Measurements from ENCODE around the gene GPR137B. TPM values are rescaled to one million over a fixed set of nuclear protein-coding genes. Genes with fewer than 3 reads are reported as not detected.

Gene GPR137B
- total RNA-seq, 1 experiment from 2014 or later: 11.4 TPM

DNA sequence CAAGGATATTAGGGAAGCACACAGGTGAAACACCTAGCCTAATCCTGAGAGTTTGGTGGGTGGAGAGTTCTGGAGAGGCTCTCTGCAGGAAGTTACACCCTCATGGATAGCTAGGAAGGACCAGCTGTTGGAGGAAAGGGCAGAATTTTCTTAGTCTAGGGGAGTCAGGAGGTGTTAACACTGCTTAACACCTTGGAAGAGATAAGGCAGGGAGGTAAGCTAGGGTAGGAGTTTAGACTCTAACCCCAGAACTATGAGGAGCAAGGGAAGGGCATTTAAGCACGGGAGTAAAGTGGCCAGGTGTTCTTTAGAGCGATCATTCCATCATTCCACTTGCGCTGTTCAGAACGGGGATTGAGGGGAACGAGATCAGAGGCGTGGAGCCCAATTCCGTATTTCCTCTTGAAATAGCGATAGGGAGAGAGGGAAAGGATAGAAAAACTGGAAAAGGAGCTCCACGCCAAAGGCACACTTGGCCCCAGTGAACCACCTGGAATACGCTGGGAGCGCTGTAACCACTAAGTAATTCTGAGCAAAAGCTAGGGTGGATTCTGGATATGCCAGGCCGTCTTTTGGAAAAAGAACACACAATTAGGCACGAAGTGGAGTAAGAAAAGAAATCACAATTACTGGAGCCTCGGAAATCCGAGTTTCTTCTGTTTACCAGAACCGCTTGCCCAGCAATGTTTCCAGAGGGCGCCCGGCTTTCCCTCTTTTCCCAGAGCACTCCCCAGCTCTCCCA is 1.5 kb upstream of the GPR137B start:
- POLR2A ChIA-PET: no interaction called here
- Histone ChIP-seq H4K20me1 (ENCODE audit: insufficient read depth) (no peaks in the 10 kb centered on the region), H3K27me3 (ENCODE audit: insufficient read depth, low read length) (0 out of 2 replicates have a peak, but pooled peaks cover 11% of the 10 kb centered on the region), H3K9ac (ENCODE audit: low read length) (no peak overlapping the region), H3K9me3 (ENCODE audit: control insufficient read depth in 1 of 2, insufficient read depth in 1 of 2, low read depth in 1 of 2, low read length in 2 of 2) (no peaks in the 10 kb centered on the region), H3K9me2 (ENCODE audit: insufficient read depth) (0 out of 2 replicates have a peak, but pooled peaks cover 3% of the 10 kb centered on the region), H3K79me2 (ENCODE audit: insufficient read depth, low read length) (no peaks in the 10 kb centered on the region), H3K27ac (ENCODE audit: low read depth, low read length) (no peak overlapping the region), H2AFZ (ENCODE audit: low read depth, low read length, poor library complexity, severe bottlenecking) (no peak overlapping the region), H3K36me3 (ENCODE audit: control insufficient read depth in 1 of 2, insufficient read depth in 2 of 2, low read length in 2 of 2) (no peaks in the 10 kb centered on the region), H3K4me2 (ENCODE audit: low read length) (peak overlapping the region; percentile 88), H3K4me3 (replicated peaks in 1 of 2; ENCODE audit: low read depth in 1 of 2, low read length in 2 of 2) (peak overlapping the region; percentile 55 to 67), H3K4me1 (ENCODE audit: control insufficient read depth in 1 of 2, insufficient read depth in 2 of 2, low read length in 2 of 2) (peaks cover 11 to 22% of the 10 kb centered on the region in 2 experiments)
- ATAC-seq (no peak), DNase-seq (ENCODE audit: low read depth, low spot score) (no peak)
- intact Hi-C loops (cut with micrococcal nuclease): loop anchor here (10.0 kb wide), 1 partner anchor 144 kb away; the partner anchor contains the start of gene ERO1B
- BruUV-seq (replicated peaks): no TSS peak
- CTCF ChIA-PET: no interaction called here
- RAD21 ChIA-PET (ENCODE audit: low non-redundant PET in 1 of 2, low total read pairs in 2 of 2, uncharacterized antibody in 2 of 2, unreplicated experiment in 2 of 2): no interaction called here
- TF ChIP-seq YY1 (IDR thresholded peaks at IDR 0.05; ENCODE audit: extremely low read depth, insufficient replicate concordance, low read depth, low read length): no peak
- no peak for TF ChIP-seq ZFX (IDR thresholded peaks at IDR 0.05)
- no peak for TF ChIP-seq CTCF (IDR thresholded peaks at IDR 0.05 in 2 of 3, conservative IDR thresholded peaks at IDR 0.05 in 1 of 3; ENCODE audit: borderline replicate concordance in 1 of 3, insufficient read depth in 1 of 3, low read depth in 2 of 3, low read length in 2 of 3)
- TF ChIP-seq EGR1 (IDR thresholded peaks at IDR 0.05; ENCODE audit: low read depth): no peak
- no peak for TF ChIP-seq TCF7L2 (IDR thresholded peaks at IDR 0.05; ENCODE audit: borderline replicate concordance, extremely low read depth, insufficient read depth, insufficient read length)
- TF ChIP-seq FOSL1 (IDR thresholded peaks at IDR 0.05; ENCODE audit: low read depth): no peak
- no peak for TF ChIP-seq SIN3A (IDR thresholded peaks at IDR 0.05; ENCODE audit: low read depth)
- TF ChIP-seq SP1 (IDR thresholded peaks at IDR 0.05; ENCODE audit: low read depth): no peak
- no peak for TF ChIP-seq EZH2phosphoT487 (IDR thresholded peaks at IDR 0.05; ENCODE audit: borderline replicate concordance)

Data from HCT116 (cell line).